SU-DHL-6 (cell line): ENCODE results near the gene FCHSD2.

Experiments used
- H2AFZ ChIP-seq: fragments of 200-600 bp; sonication (generic); 2 replicates; pipeline ENCODE4 v1.6.1; 2014; ENCODE audit warnings: low read depth, mild to moderate bottlenecking, moderate library complexity, mixed read lengths, antibody characterized with exemption, low read length; ENCODE audit not compliant: severe bottlenecking
- H3F3A ChIP-seq: fragments of 200-600 bp; shearing (Covaris generic); 2 replicates; pipeline ENCODE4 v1.6.0; 2016; ENCODE audit warnings: antibody characterized with exemption, mild to moderate bottlenecking; ENCODE audit not compliant: insufficient read depth
- H3K27ac ChIP-seq: fragments of 200-600 bp; sonication (generic); 2 replicates; pipeline ENCODE4 v1.5.1; 2016; ENCODE audit warnings: low read depth, mild to moderate bottlenecking, low read length, moderate library complexity, mixed read lengths
- H3K27me3 ChIP-seq: fragments of 200-600 bp; sonication (generic), shearing (Covaris generic); 2 replicates; pipeline ENCODE4 v1.6.0; 2014; ENCODE audit warnings: mild to moderate bottlenecking, low read length
- H3K36me3 ChIP-seq: fragments of 200-600 bp; sonication (generic); 2 replicates; pipeline ENCODE4 v1.6.1; 2014; ENCODE audit warnings: mild to moderate bottlenecking, low read length, mixed read lengths
- H3K4me2 ChIP-seq: fragments of 300-600, 200-600 bp; shearing (Covaris generic), sonication (generic); 2 replicates; pipeline ENCODE4 v1.6.0; 2014; ENCODE audit warnings: low read length, low read depth, mild to moderate bottlenecking; ENCODE audit not compliant: poor library complexity, severe bottlenecking
- H3K4me3 ChIP-seq: fragments of 200-600 bp; sonication (generic); 2 replicates; pipeline ENCODE4 v1.5.1; 2014; ENCODE audit warnings: antibody characterized with exemption, low read length, mild to moderate bottlenecking, mixed read lengths; ENCODE audit not compliant: insufficient read depth, poor library complexity, severe bottlenecking
- H3K79me2 ChIP-seq: fragments of 200-600 bp; sonication (generic); 2 replicates; pipeline ENCODE4 v1.6.1; 2014; ENCODE audit warnings: mild to moderate bottlenecking, low read length, moderate library complexity; ENCODE audit not compliant: insufficient read depth
- H3K9ac ChIP-seq: fragments of 200-600 bp; sonication (generic); 2 replicates; pipeline ENCODE4 v1.7.0; 2014; ENCODE audit warnings: mild to moderate bottlenecking, low read length
- H3K9me2 ChIP-seq: fragments of 200-600 bp; sonication (generic); replicated peaks from 2 replicates; pipeline ENCODE4 v1.6.1; 2014; ENCODE audit warnings: low read length; ENCODE audit not compliant: insufficient read depth
- H3K9me3 ChIP-seq: fragments of 200-600 bp; sonication (generic); 2 replicates; pipeline ENCODE4 v1.6.1; 2014; ENCODE audit warnings: low read length, mixed read lengths; ENCODE audit not compliant: insufficient read depth
- H4K20me1 ChIP-seq: fragments of 200-600 bp; sonication (generic); 2 replicates; pipeline ENCODE4 v1.6.1; 2014; ENCODE audit warnings: low read depth, mild to moderate bottlenecking, antibody characterized with exemption, low read length, moderate library complexity, mixed read lengths
- CTCF ChIP-seq: fragments of 200-600 bp; sonication (generic); IDR thresholded peaks from one replicate; pipeline ENCODE4 v1.5.1; 2017; ENCODE audit warnings: antibody characterized with exemption, mild to moderate bottlenecking, low read length, moderate library complexity; ENCODE audit not compliant: insufficient read depth, poor library complexity, severe bottlenecking
- EZH2phosphoT487 ChIP-seq: fragments of 200-600 bp; sonication (generic), shearing (Covaris generic); conservative IDR thresholded peaks from 2 replicates; pipeline ENCODE4 v1.6.1; 2018; ENCODE audit warnings: mild to moderate bottlenecking, antibody characterized with exemption, low read length, moderate library complexity, mixed read lengths

FCHSD2 gene

GRCh38 chr11:73117071-73117470 lies 25.0 kb downstream of the FCHSD2 start:
- H3K79me2 ChIP-seq = peaks cover 100% of the 10 kb centered on the region
- TF ChIP-seq EZH2phosphoT487 = no peak
- TF ChIP-seq CTCF = no peak
- no peak overlapping the region for H2AFZ ChIP-seq
- no peaks in the 10 kb centered on the region for H3F3A ChIP-seq
- no peaks in the 10 kb centered on the region for H3K9me3 ChIP-seq
- no peak overlapping the region for H3K4me2 ChIP-seq
- no peaks in the 10 kb centered on the region for H3K9me2 ChIP-seq
- H3K4me3 ChIP-seq = no peak overlapping the region
- no peaks in the 10 kb centered on the region for H3K27me3 ChIP-seq
- H3K36me3 ChIP-seq = peaks cover 52% of the 10 kb centered on the region
- no peak overlapping the region for H3K9ac ChIP-seq
- no peak overlapping the region for H3K27ac ChIP-seq
- H4K20me1 ChIP-seq = peaks cover 34% of the 10 kb centered on the region

GRCh38 chr11:73116636-73117035 lies 25.5 kb downstream of the FCHSD2 start:
- no peaks in the 10 kb centered on the region for H3K9me3 ChIP-seq
- H2AFZ ChIP-seq = no peak overlapping the region
- H3F3A ChIP-seq = no peaks in the 10 kb centered on the region
- H3K9me2 ChIP-seq = no peaks in the 10 kb centered on the region
- H3K27ac ChIP-seq = no peak overlapping the region
- H3K9ac ChIP-seq = no peak overlapping the region
- no peak overlapping the region for H3K4me3 ChIP-seq
- H3K36me3 ChIP-seq = peaks cover 52% of the 10 kb centered on the region
- peaks cover 30% of the 10 kb centered on the region for H4K20me1 ChIP-seq
- H3K27me3 ChIP-seq = no peaks in the 10 kb centered on the region
- TF ChIP-seq CTCF (no peak), EZH2phosphoT487 (no peak)
- H3K4me2 ChIP-seq = no peak overlapping the region
- H3K79me2 ChIP-seq = peaks cover 100% of the 10 kb centered on the region

GRCh38 chr11:73114835-73115220 lies 27.3 kb downstream of the FCHSD2 start:
- H3K79me2 ChIP-seq = peaks cover 100% of the 10 kb centered on the region
- H3K9ac ChIP-seq = no peak overlapping the region
- H3K4me3 ChIP-seq = no peak overlapping the region
- H3K36me3 ChIP-seq = peaks cover 39% of the 10 kb centered on the region
- TF ChIP-seq CTCF = no peak
- TF ChIP-seq EZH2phosphoT487 = no peak
- H4K20me1 ChIP-seq = peaks cover 26% of the 10 kb centered on the region
- H3K27me3 ChIP-seq = no peaks in the 10 kb centered on the region
- no peaks in the 10 kb centered on the region for H3K9me3 ChIP-seq
- H3K4me2 ChIP-seq = no peak overlapping the region
- no peak overlapping the region for H2AFZ ChIP-seq
- peaks cover 7% of the 10 kb centered on the region for H3F3A ChIP-seq
- H3K27ac ChIP-seq = no peak overlapping the region
- H3K9me2 ChIP-seq = no peaks in the 10 kb centered on the region
